T-cell (primary cell): ENCODE measurements around the gene DNASE1L1. TPM values are rescaled to one million over a fixed set of nuclear protein-coding genes. Genes with fewer than 3 reads are reported as not detected.

Experiments used
- ATAC-seq, 4 experiments: fragments of 200-7000 bp in 3 of 4; fragments of 150-1000 bp in 1 of 4; cut with Tn5 transposase; replicated peaks in 1 of 4; 1 replicate in 3 of 4; 2 replicates in 1 of 4; pipeline ENCODE4 v1.10.0; 2021; ENCODE audit warnings: moderate library complexity in 3 of 4, mild to moderate bottlenecking in 2 of 4, moderate number of reproducible peaks in 1 of 4
- CTCF ChIA-PET, 2 donors: fragments of 300-600 bp; sonication (Branson Sonifier 250); formaldehyde crosslinking; loops; one replicate each; lab custom pipeline; 2022; ENCODE audit warnings: antibody characterized with exemption in 2 of 2; lab: Charles Lee
- POLR2A ChIA-PET, 2 donors: fragments of 300-600 bp; sonication (Branson Sonifier 250); formaldehyde crosslinking; loops; one replicate each; lab custom pipeline; 2022; ENCODE audit warnings: antibody characterized with exemption in 2 of 2; lab: Charles Lee
- DNase-seq, 35 experiments: peaks; one replicate each; pipeline versions ENCODE4 v3.0.0 to v3.0.0-alpha.2; 2013 to 2023
- H3K27ac ChIP-seq: one replicate; pipeline ENCODE4 v1.5.1; 2013; ENCODE audit warnings: low read length
- H3K27me3 ChIP-seq, 2 experiments: replicated peaks in 1 of 2; 1 replicate in 1 of 2; 2 replicates in 1 of 2; pipeline versions ENCODE4 v1.6.1 to v1.7.0; 2013; ENCODE audit warnings: low read length in 1 of 2, mixed read lengths in 1 of 2; ENCODE audit not compliant: control insufficient read depth in 2 of 2, insufficient read depth in 2 of 2; ENCODE audit errors: extremely low read depth in 1 of 2
- H3K36me3 ChIP-seq, 2 donors: 1 replicate in 1 of 2; 2 replicates in 1 of 2; pipeline versions ENCODE4 v1.6.1 to v1.7.0; 2013; ENCODE audit warnings: low read length in 1 of 2; ENCODE audit not compliant: control insufficient read depth in 2 of 2, insufficient read depth in 1 of 2; ENCODE audit errors: extremely low read depth in 1 of 2
- H3K4me1 ChIP-seq, 2 experiments: 1 replicate in 1 of 2; 2 replicates in 1 of 2; pipeline versions ENCODE4 v1.6.1 to v1.7.0; 2013; ENCODE audit warnings: low read length in 2 of 2, mixed read lengths in 1 of 2; ENCODE audit not compliant: insufficient read depth in 2 of 2, control insufficient read depth in 1 of 2; ENCODE audit errors: extremely low read depth in 1 of 2
- H3K4me3 ChIP-seq, 2 donors: 1 replicate in 1 of 2; 2 replicates in 1 of 2; pipeline versions ENCODE4 v1.5.1 to v1.7.0; 2013; ENCODE audit warnings: mild to moderate bottlenecking in 2 of 2, low read length in 1 of 2, moderate library complexity in 1 of 2; ENCODE audit not compliant: control insufficient read depth in 1 of 2; ENCODE audit errors: extremely low read depth in 1 of 2
- H3K9me3 ChIP-seq: 2 replicates; pipeline ENCODE4 v1.7.0; 2013
- H3K27ac Mint-ChIP-seq, 2 donors: one replicate each; pipeline ENCODE4 v1.8.0; 2020 to 2021; ENCODE audit warnings: mild to moderate bottlenecking in 2 of 2, mixed read lengths in 2 of 2
- H3K27me3 Mint-ChIP-seq, 2 donors: one replicate each; pipeline ENCODE4 v1.8.0; 2021 to 2022; ENCODE audit warnings: mixed read lengths in 2 of 2
- H3K36me3 Mint-ChIP-seq: one replicate; pipeline ENCODE4 v1.8.0; 2021; ENCODE audit warnings: mixed read lengths
- H3K4me1 Mint-ChIP-seq, 3 donors: one replicate each; pipeline ENCODE4 v1.8.0; 2020 to 2022; ENCODE audit warnings: mixed read lengths in 3 of 3, mild to moderate bottlenecking in 1 of 3
- H3K4me3 Mint-ChIP-seq, 3 donors: one replicate each; pipeline ENCODE4 v1.8.0; 2020 to 2022; ENCODE audit warnings: mild to moderate bottlenecking in 3 of 3, mixed read lengths in 3 of 3, moderate library complexity in 3 of 3
- H3K9me3 Mint-ChIP-seq, 3 donors: one replicate each; pipeline ENCODE4 v1.8.0; 2020 to 2022; ENCODE audit warnings: mixed read lengths in 3 of 3
- WGBS: methylation state at CpG from one replicate; pipeline ENCODE4 v1.1.5; 2013; ENCODE audit warnings: missing lambda C conversion rate; ENCODE audit not compliant: insufficient coverage; 5-methylcytosine and 5-hydroxymethylcytosine counted together
- total RNA-seq, 35 experiments: library from RNA in 6 of 35; stranded (reverse) in 6 of 35; fragments of 120-200 nt in 1 of 35; gene quantifications; one replicate each; pipeline versions ENCODE4 v1.2.1 to v1.2.4 and lab custom pipeline; 2013 to 2026

The DNASE1L1 gene
- total RNA-seq, 5 donors from 2014 or later (not counting 1 experiment from before 2014, with no cell fraction given), result 22.6 to 31.3 (median 25.5) TPM

DNA sequence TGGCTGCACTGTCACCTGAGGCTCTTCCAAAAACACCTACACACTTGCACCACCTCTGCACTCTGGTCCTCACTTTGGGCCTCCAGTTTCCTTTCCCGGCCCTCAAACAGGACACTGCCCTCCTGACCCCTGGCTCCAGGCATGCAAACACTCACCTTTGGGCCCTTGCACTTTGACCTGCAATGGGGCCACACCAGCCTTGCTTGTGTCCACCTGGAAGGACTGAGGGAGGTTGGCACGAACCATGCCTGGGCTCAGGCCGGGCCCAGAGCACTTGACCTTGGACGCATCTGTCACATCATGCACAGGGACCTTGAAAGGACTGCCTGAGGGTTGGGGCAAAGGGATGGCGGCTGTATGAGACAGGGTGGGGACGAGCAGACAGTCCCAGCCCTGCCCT, 50.2 kb downstream of the DNASE1L1 start:
- H3K27ac Mint-ChIP-seq, result peak overlapping the region; percentile 39 to 56
- no peaks in the 10 kb centered on the region for H3K27me3 ChIP-seq
- H3K4me1 ChIP-seq, result peaks cover 0 to 92% of the 10 kb centered on the region in 2 experiments
- H3K4me1 Mint-ChIP-seq, result peaks cover 5 to 51% (median 20%) of the 10 kb centered on the region in 3 donors
- peaks cover 14 to 89% of the 10 kb centered on the region in 2 donors for H3K36me3 ChIP-seq
- H3K36me3 Mint-ChIP-seq, result peaks cover 11% of the 10 kb centered on the region
- no peak overlapping the region for H3K4me3 Mint-ChIP-seq
- ChIA-PET POLR2A (no interaction called here), CTCF (no interaction called here)
- WGBS, result 100% methylated on average over 3 of the region's 6 CpGs
- H3K27me3 Mint-ChIP-seq, result no peaks in the 10 kb centered on the region
- H3K9me3 Mint-ChIP-seq, result no peaks in the 10 kb centered on the region
- H3K27ac ChIP-seq, result peak overlapping the region; percentile 34
- DNase-seq (no peak), ATAC-seq (no peak)
- H3K4me3 ChIP-seq, result no peak overlapping the region
- no peaks in the 10 kb centered on the region for H3K9me3 ChIP-seq

DNA sequence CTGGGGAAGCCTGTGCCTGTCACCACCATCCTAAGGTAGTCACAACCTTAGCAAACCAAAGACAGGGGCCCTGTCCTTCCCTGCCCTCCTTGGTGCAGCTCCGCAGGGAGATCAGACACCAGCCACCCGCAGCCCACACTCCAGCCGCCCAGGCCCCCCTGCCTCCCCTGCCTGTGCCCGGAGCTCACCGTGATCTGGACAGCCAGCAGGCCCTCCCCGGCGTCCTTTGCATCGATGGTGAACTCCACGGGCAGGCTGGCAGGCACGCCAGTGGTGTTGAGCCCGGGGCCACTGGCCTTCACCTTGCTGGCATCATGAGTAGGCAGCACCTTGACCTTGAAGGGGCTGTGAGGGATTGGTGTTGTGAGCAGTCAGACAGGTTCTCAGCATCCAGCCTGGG, 51.0 kb downstream of the DNASE1L1 start:
- H3K4me1 ChIP-seq, result peaks cover 0 to 97% of the 10 kb centered on the region in 2 experiments
- Mint-ChIP-seq H3K27me3 (no peaks in the 10 kb centered on the region), H3K4me3 (no peak overlapping the region), H3K36me3 (peaks cover 8% of the 10 kb centered on the region), H3K4me1 (peaks cover 5 to 56% (median 21%) of the 10 kb centered on the region in 3 donors), H3K27ac (no peak overlapping the region), H3K9me3 (no peaks in the 10 kb centered on the region)
- no peaks in the 10 kb centered on the region for H3K9me3 ChIP-seq
- H3K4me3 ChIP-seq, result no peak overlapping the region
- 97% methylated on average over 10 of the region's 11 CpGs for WGBS
- ChIA-PET CTCF (no interaction called here), POLR2A (interaction anchor here in 1 of 2 donors (0.6 kb wide), 1 partner anchor 24 kb away, joined by 3 read pairs; no protein-coding TSS in a partner anchor)
- no peak for ATAC-seq
- H3K36me3 ChIP-seq, result peaks cover 14 to 92% of the 10 kb centered on the region in 2 donors
- no peaks in the 10 kb centered on the region for H3K27me3 ChIP-seq
- no peak for DNase-seq
- peak overlapping the region; percentile 34 for H3K27ac ChIP-seq

DNA sequence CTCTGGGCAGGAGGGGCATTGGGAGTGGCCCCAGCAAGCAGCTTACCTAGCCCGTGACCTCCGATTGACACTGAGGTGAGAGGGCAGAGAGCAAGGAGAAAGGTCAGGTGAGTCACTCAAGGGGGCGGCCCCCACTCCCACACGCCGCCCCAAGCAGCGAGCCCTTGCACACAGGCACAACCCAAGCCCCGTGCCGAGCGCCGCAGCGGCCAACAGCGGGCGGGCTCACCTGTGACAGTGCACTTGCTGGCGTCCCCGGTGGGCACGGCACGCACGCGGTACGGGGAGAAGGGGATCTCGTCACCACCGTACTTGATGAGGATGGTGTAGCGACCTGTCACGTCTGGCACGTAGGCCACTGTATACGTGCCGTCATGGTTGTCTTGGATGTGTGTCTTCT, 51.8 kb downstream of the DNASE1L1 start:
- CTCF ChIA-PET, result no interaction called here
- ATAC-seq (no peak), DNase-seq (no peak)
- no peak overlapping the region for H3K27ac ChIP-seq
- Mint-ChIP-seq H3K27ac (peak overlapping the region; percentile 44 to 73), H3K9me3 (no peaks in the 10 kb centered on the region), H3K4me3 (no peak overlapping the region), H3K27me3 (no peaks in the 10 kb centered on the region), H3K4me1 (peaks cover 2 to 61% (median 26%) of the 10 kb centered on the region in 3 donors), H3K36me3 (peaks cover 5% of the 10 kb centered on the region)
- 91% methylated on average over 13 of the region's 27 CpGs for WGBS
- no peaks in the 10 kb centered on the region for H3K27me3 ChIP-seq
- POLR2A ChIA-PET, result no interaction called here
- no peak overlapping the region for H3K4me3 ChIP-seq
- H3K36me3 ChIP-seq, result peaks cover 14 to 92% of the 10 kb centered on the region in 2 donors
- H3K4me1 ChIP-seq, result peaks cover 0 to 97% of the 10 kb centered on the region in 2 experiments
- no peaks in the 10 kb centered on the region for H3K9me3 ChIP-seq

GRCh38 chrX:154356596-154356995, 52.5 kb downstream of the DNASE1L1 start:
- peaks cover 0 to 97% of the 10 kb centered on the region in 2 experiments for H3K4me1 ChIP-seq
- no peaks in the 10 kb centered on the region for H3K27me3 ChIP-seq
- H3K4me1 Mint-ChIP-seq, result peaks cover 8 to 66% (median 32%) of the 10 kb centered on the region in 3 donors
- ATAC-seq (no peak), DNase-seq (no peak)
- CTCF ChIA-PET, result interaction anchor here in 1 of 2 donors (0.6 kb wide), 1 partner anchor 53 kb away, joined by 3 read pairs; no protein-coding TSS in a partner anchor
- H3K36me3 ChIP-seq, result peaks cover 14 to 91% of the 10 kb centered on the region in 2 donors
- WGBS, result no CpG with 5 or more reads among the region's 13 CpGs
- H3K4me3 Mint-ChIP-seq, result no peak overlapping the region
- peaks cover 5% of the 10 kb centered on the region for H3K36me3 Mint-ChIP-seq
- POLR2A ChIA-PET, result no interaction called here
- H3K9me3 Mint-ChIP-seq, result no peaks in the 10 kb centered on the region
- no peaks in the 10 kb centered on the region for H3K9me3 ChIP-seq
- H3K27ac ChIP-seq, result no peak overlapping the region
- H3K4me3 ChIP-seq, result no peak overlapping the region
- no peaks in the 10 kb centered on the region for H3K27me3 Mint-ChIP-seq
- H3K27ac Mint-ChIP-seq, result peak overlapping the region; percentile 55 to 75

DNA sequence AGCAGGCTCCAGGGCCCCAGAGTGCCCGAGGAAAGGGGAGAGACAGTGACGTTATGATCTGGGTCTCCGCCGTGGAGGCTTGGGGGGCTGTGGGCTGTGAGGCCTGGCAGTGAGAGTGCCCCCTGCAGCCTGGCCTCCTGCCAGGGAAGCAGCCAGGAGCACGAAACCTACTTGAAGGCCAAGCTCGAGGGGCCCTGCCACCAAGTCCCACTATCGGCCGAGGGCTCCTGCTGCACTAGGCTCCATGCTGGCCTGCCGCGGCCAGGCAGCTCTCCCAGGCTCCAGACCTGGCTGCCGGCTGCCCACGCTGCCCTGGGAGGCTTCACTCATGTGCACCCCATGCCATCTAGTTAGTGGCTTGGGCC, 53.3 kb downstream of the DNASE1L1 start:
- peaks cover 5% of the 10 kb centered on the region for H3K36me3 Mint-ChIP-seq
- POLR2A ChIA-PET, result no interaction called here
- no peak for DNase-seq

DNA sequence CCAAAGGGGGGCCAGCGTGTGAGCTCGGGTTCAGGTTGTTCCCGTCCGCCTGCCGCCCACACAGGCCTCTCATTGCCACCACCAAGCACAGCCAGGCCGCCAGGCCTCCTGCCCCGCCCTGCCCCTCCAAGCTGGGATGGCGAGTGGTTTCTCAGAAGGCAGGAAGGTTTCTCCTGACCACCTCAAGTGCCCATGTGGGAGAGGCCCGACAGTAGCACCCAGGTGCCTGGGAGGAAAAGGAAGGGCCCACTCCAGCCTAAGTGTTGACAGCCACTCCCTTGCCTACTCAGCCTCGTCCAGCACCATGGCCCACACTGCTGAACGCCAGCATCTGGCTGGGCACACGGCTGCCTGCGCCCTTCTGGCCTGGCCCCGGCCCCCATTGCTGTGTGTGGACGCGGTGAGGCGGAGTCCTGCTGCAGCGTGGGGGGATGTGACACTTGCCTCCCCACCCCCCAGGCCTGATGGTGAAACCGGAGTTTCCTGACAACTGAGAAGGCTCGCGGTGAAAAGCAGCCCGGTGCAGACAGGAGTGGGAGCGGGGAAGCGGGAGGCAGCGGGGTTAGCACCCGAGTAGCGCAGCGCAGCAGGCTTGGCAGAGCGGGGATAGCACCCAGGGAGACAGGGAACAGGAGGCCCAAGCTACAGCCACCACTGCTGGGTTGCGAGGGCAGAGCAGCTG, 53.8 kb downstream of the DNASE1L1 start:
- WGBS, result 87% methylated on average over 7 of the region's 30 CpGs
- H3K36me3 ChIP-seq, result peaks cover 14 to 95% of the 10 kb centered on the region in 2 donors
- Mint-ChIP-seq H3K36me3 (peaks cover 5% of the 10 kb centered on the region), H3K9me3 (no peaks in the 10 kb centered on the region), H3K27ac (peak overlapping the region in 1 of 2 donors; percentile 22), H3K27me3 (no peaks in the 10 kb centered on the region), H3K4me3 (no peak overlapping the region), H3K4me1 (peaks cover 19 to 70% (median 37%) of the 10 kb centered on the region in 3 donors)
- ChIA-PET POLR2A (no interaction called here), CTCF (no interaction called here)
- peak overlapping the region; percentile 3 for H3K27ac ChIP-seq
- H3K4me1 ChIP-seq, result peaks cover 4 to 100% of the 10 kb centered on the region in 2 experiments
- no peaks in the 10 kb centered on the region for H3K27me3 ChIP-seq
- no peak for DNase-seq
- H3K4me3 ChIP-seq, result no peak overlapping the region
- ATAC-seq, result no peak
- no peaks in the 10 kb centered on the region for H3K9me3 ChIP-seq

More for the DNA sequence above, 53.3 kb downstream of the DNASE1L1 start:
- peaks cover 14 to 94% of the 10 kb centered on the region in 2 donors for H3K36me3 ChIP-seq
- no peaks in the 10 kb centered on the region for H3K27me3 ChIP-seq
- H3K9me3 ChIP-seq, result no peaks in the 10 kb centered on the region
- Mint-ChIP-seq H3K27me3 (no peaks in the 10 kb centered on the region), H3K9me3 (no peaks in the 10 kb centered on the region), H3K4me1 (peaks cover 16 to 66% (median 37%) of the 10 kb centered on the region in 3 donors), H3K4me3 (no peak overlapping the region), H3K27ac (no peak overlapping the region)
- no peak overlapping the region for H3K4me3 ChIP-seq
- CTCF ChIA-PET, result no interaction called here
- peaks cover 3 to 100% of the 10 kb centered on the region in 2 experiments for H3K4me1 ChIP-seq
- H3K27ac ChIP-seq, result peak overlapping the region; percentile 12
- WGBS, result 80% methylated on average over 5 of the region's 12 CpGs
- ATAC-seq, result no peak
